Esophagus muscularis mucosa (tissue), 4 donors: ENCODE measurements around the gene RC3H2. TPM values are rescaled to one million over a fixed set of nuclear protein-coding genes. Genes with fewer than 3 reads are reported as not detected.

Experiments used
- DNase-seq: peaks from one replicate; pipeline ENCODE4 v3.0.0-alpha.2; 2017; ENCODE audit errors: extremely low spot score
- H3K27ac ChIP-seq, 4 donors: fragments of 200-600 bp; sonication (generic); replicated peaks in 1 of 4; 1 replicate in 3 of 4; 2 replicates in 1 of 4; pipeline ENCODE4 v1.5.1; 2016 to 2019; ENCODE audit warnings: mild to moderate bottlenecking in 1 of 4
- H3K27me3 ChIP-seq, 4 donors: fragments of 200-600 bp; sonication (generic); one replicate each; pipeline versions ENCODE4 v1.5.1 to v1.6.0; 2016 to 2019
- H3K36me3 ChIP-seq, 4 donors: fragments of 200-600 bp; sonication (generic); one replicate each; pipeline ENCODE4 v1.5.1; 2016 to 2019
- H3K4me1 ChIP-seq, 4 donors: fragments of 200-600 bp; sonication (generic); one replicate each; pipeline ENCODE4 v1.5.1; 2016 to 2019
- H3K4me3 ChIP-seq, 4 donors: fragments of 200-600 bp; sonication (generic); 1 replicate in 2 of 4; 2 replicates in 2 of 4; pipeline ENCODE4 v1.5.1; 2016 to 2019; ENCODE audit warnings: mild to moderate bottlenecking in 4 of 4, moderate library complexity in 1 of 4
- H3K9me3 ChIP-seq, 4 donors: fragments of 200-600 bp; sonication (generic); 1 replicate in 3 of 4; 2 replicates in 1 of 4; pipeline ENCODE4 v1.5.1; 2016 to 2019
- CTCF ChIP-seq, 3 experiments: fragments of 200-600 bp in 2 of 3; fragments of 450-650 bp in 1 of 3; sonication (generic) in 2 of 3; IDR thresholded peaks; one replicate each; pipeline ENCODE4 v1.5.1; 2017 to 2019; ENCODE audit warnings: antibody characterized with exemption in 3 of 3, mild to moderate bottlenecking in 2 of 3, moderate library complexity in 1 of 3
- EP300 ChIP-seq: sonication (generic); formaldehyde crosslinking; IDR thresholded peaks from one replicate; pipeline ENCODE4 v1.6.1; 2017; ENCODE audit warnings: antibody characterized with exemption
- POLR2A ChIP-seq: fragments of 450-650 bp; IDR thresholded peaks from one replicate; pipeline ENCODE4 v1.6.1; 2017; ENCODE audit warnings: antibody characterized with exemption, moderate library complexity, mild to moderate bottlenecking, low read depth
- POLR2AphosphoS5 ChIP-seq, 2 donors: sonication (generic); formaldehyde crosslinking; IDR thresholded peaks; one replicate each; pipeline ENCODE4 v1.6.1; 2017; ENCODE audit warnings: antibody characterized with exemption in 2 of 2
- WGBS: methylation state at CpG from one replicate; pipeline ENCODE4 v1.1.5; 2018; 5-methylcytosine and 5-hydroxymethylcytosine counted together
- intact Hi-C: fragments of 100-400 bp; cut with DNase I; formaldehyde crosslinking; loops from one replicate; pipeline ENCODE4 v1.15.1; 2023
- total RNA-seq, 4 donors: library from RNA; depleted of rRNA; stranded (reverse); fragments of >200 nt; gene quantifications; one replicate each; pipeline versions ENCODE4 v1.1.0 to v1.2.1, GENCODE V29; 2016

The RC3H2 gene
- total RNA-seq, 4 donors from 2014 or later, result 40.1 to 58.1 (median 57.8) TPM

DNA sequence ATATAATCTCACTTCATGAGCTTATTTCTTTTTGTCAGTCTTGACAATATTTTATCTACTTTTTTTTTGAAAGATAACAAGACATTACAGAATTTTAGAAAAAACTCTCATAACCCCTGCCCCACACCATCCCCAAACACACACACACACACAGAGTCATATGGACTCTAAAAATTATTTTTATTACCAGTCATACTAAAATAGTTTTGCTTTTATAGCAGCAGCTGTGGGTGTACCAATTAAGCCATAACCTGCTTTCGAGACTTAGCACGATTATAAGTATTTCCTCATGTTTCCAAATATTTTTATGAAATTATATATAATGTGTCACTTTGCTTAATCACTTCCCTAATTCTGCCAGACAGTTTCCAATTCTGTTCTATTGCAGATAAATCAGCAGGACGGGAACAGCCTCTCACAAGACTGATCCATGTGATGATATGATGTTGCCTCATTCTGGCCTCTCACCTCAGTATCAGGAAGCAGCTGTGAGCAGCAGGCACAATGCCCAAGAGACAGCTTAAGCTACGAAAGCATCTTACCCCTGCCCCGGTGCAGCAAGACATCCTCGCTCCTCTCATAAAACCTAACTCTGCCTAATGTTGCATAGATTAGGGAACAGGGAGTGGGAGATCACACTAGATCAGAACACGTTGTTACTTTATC, 83.7 kb downstream of the RC3H2 start:
- Histone ChIP-seq H3K27me3 (no peaks in the 10 kb centered on the region), H3K36me3 (peaks cover 11 to 67% (median 51%) of the 10 kb centered on the region in 4 donors), H3K27ac (peak overlapping the region in 3 of 4 donors; percentile 10 to 47 (median 31)), H3K9me3 (no peaks in the 10 kb centered on the region), H3K4me1 (peaks cover 17 to 67% (median 38%) of the 10 kb centered on the region in 4 donors), H3K4me3 (no peak overlapping the region)
- 48% methylated on average over 7 of the region's 7 CpGs for WGBS
- no peak for DNase-seq
- TF ChIP-seq POLR2AphosphoS5 (IDR thresholded peaks at IDR 0.05), result peak; percentile 26 to 44
- TF ChIP-seq CTCF (IDR thresholded peaks at IDR 0.05), result no peak
- intact Hi-C loops, result loop anchor here (10.0 kb wide), 2 partner anchors 557 to 727 kb away; partner anchors contain the start of genes MRRF, RBM18 and TTLL11

- H3K4me3 ChIP-seq, result no peak overlapping the region
- no peaks in the 10 kb centered on the region for H3K9me3 ChIP-seq
- no peak for DNase-seq
- intact Hi-C loops, result loop anchor here (10.0 kb wide), 2 partner anchors 556 to 726 kb away; partner anchors contain the start of genes MRRF, RBM18 and TTLL11
- 94% methylated on average over 11 of the region's 11 CpGs for WGBS
- H3K27ac ChIP-seq, result peak overlapping the region in 3 of 4 donors; percentile 10 to 44 (median 13)
- TF ChIP-seq POLR2A, result no peak
- no peak for TF ChIP-seq EP300
- TF ChIP-seq POLR2AphosphoS5 (IDR thresholded peaks at IDR 0.05), result no peak
- TF ChIP-seq CTCF (IDR thresholded peaks at IDR 0.05), result no peak
- H3K27me3 ChIP-seq, result no peaks in the 10 kb centered on the region
- H3K36me3 ChIP-seq, result peaks cover 11 to 70% (median 45%) of the 10 kb centered on the region in 4 donors
- peaks cover 12 to 57% (median 32%) of the 10 kb centered on the region in 4 donors for H3K4me1 ChIP-seq
Measured at GRCh38 chr9:122820490-122820845, 84.7 kb downstream of the RC3H2 start.

- H3K4me1 ChIP-seq, result peaks cover 12 to 53% (median 29%) of the 10 kb centered on the region in 4 donors
- no peak for DNase-seq
- 57% methylated on average over 9 of the region's 9 CpGs for WGBS
- TF ChIP-seq POLR2A, result no peak
- peak in 1 of 2 donors; percentile 8 for TF ChIP-seq POLR2AphosphoS5 (IDR thresholded peaks at IDR 0.05)
- no peak overlapping the region for H3K4me3 ChIP-seq
- peak overlapping the region; percentile 6 to 44 (median 10) for H3K27ac ChIP-seq
- no peaks in the 10 kb centered on the region for H3K27me3 ChIP-seq
- H3K36me3 ChIP-seq, result peaks cover 11 to 70% (median 45%) of the 10 kb centered on the region in 4 donors
- no peaks in the 10 kb centered on the region for H3K9me3 ChIP-seq
- intact Hi-C loops, result loop anchor here (10.0 kb wide), 2 partner anchors 555 to 725 kb away; partner anchors contain the start of genes MRRF, RBM18 and TTLL11
Measured at GRCh38 chr9:122819791-122820489, 85.2 kb downstream of the RC3H2 start.

- intact Hi-C loops, result no loop called here
- peaks cover 11 to 76% (median 44%) of the 10 kb centered on the region in 4 donors for H3K36me3 ChIP-seq
Measured at GRCh38 chr9:122819326-122819725, 85.8 kb downstream of the RC3H2 start.

More at GRCh38 chr9:122819326-122819725, 85.8 kb downstream of the RC3H2 start:
- Histone ChIP-seq H3K27me3 (no peaks in the 10 kb centered on the region), H3K9me3 (no peaks in the 10 kb centered on the region), H3K4me3 (no peak overlapping the region), H3K4me1 (peaks cover 12 to 47% (median 28%) of the 10 kb centered on the region in 4 donors), H3K27ac (peak overlapping the region; percentile 6 to 44 (median 10))
- TF ChIP-seq POLR2A (no peak), POLR2AphosphoS5 (IDR thresholded peaks at IDR 0.05) (no peak), EP300 (no peak), CTCF (IDR thresholded peaks at IDR 0.05) (no peak)
- WGBS, result 64% methylated on average over 3 of the region's 3 CpGs
- DNase-seq, result no peak
